ENCODE measurements around the gene CRLF1. TPM values are rescaled to one million over a fixed set of nuclear protein-coding genes. Genes with fewer than 3 reads are reported as not detected.
"Not testable (repeated sequence)": the region's sequence is repeated elsewhere in the genome, so short reads cannot be mapped to it uniquely, and the experiment has no call there.

Gene CRLF1
- total RNA-seq, 1 donor from 2014 or later = 6.0 TPM

DNA sequence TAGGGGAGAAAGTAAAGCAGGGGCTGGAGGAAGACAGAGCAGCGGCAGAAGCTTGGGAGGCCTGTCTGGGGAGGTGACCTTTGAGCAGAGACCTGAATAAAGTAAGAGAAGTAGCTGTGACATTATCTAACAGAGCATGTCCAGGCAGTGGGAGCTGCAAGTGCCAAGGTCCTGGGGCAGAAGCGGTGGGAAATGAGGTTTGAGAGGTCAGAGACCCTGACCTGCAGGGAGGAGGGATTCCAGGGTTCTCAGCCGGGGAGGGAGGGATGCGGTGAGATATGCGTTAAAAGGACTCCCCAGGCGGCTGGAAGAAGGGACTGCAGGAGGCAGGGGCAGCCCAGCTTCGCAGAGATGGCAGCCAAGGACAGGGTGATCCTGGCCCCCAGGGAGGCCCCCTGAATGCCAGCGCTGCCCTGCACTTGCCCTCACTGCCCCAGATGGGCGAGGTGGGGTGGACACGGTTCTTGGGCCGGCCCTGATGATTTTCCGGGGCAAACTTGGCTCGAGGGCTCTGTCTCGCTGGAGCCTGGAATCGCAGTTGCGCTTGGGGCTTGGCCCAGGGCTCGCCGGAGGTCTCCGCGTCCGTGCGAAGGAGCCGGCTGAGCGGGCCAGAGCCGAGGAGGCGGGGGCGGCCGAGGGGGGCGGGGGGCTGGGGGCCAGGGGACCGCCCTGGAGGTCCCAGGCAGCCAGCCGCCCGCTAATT, 3.2 kb downstream of the CRLF1 start:
- H3K4me1 Mint-ChIP-seq (ENCODE audit: low read depth) = peaks cover 4% of the 10 kb centered on the region
- no peak overlapping the region for H3K4me3 Mint-ChIP-seq (ENCODE audit: low read depth)
- no peaks in the 10 kb centered on the region for H3K36me3 Mint-ChIP-seq (ENCODE audit: insufficient read depth)
- H3K27ac Mint-ChIP-seq = peak overlapping the region; percentile 4
- DNase-seq (ENCODE audit: low spot score, unreplicated experiment) = no peak
- no peaks in the 10 kb centered on the region for H3K9me3 Mint-ChIP-seq (ENCODE audit: low read depth)
- TF ChIP-seq, protein P1, sequence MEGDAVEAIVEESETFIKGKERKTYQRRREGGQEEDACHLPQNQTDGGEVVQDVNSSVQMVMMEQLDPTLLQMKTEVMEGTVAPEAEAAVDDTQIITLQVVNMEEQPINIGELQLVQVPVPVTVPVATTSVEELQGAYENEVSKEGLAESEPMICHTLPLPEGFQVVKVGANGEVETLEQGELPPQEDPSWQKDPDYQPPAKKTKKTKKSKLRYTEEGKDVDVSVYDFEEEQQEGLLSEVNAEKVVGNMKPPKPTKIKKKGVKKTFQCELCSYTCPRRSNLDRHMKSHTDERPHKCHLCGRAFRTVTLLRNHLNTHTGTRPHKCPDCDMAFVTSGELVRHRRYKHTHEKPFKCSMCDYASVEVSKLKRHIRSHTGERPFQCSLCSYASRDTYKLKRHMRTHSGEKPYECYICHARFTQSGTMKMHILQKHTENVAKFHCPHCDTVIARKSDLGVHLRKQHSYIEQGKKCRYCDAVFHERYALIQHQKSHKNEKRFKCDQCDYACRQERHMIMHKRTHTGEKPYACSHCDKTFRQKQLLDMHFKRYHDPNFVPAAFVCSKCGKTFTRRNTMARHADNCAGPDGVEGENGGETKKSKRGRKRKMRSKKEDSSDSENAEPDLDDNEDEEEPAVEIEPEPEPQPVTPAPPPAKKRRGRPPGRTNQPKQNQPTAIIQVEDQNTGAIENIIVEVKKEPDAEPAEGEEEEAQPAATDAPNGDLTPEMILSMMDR (IDR thresholded peaks at IDR 0.05; ENCODE audit: unreplicated experiment) = peak; percentile 35
- H3K27me3 Mint-ChIP-seq = peaks cover 68% of the 10 kb centered on the region

DNA sequence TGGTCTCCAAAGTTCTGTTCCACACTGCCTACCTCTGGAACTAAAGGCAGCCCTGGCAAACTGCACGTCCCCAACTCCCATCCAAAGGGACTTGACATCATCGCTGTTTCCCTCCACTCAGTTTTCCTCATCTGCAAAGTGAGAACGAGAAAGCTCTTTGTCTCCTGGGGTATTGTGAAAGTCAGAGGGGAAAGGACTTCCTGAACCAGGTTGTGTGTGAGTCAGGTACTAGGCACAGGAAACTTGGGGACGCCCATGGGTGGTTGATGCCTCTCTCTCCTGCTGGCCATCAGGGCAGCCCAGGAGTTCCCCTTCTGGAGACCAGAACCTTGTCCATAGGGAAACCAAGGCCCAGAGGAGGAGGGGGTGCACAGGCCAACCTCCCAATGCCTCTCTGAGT, 4.7 kb downstream of the CRLF1 start:
- TF ChIP-seq, protein P1 (IDR thresholded peaks at IDR 0.05; ENCODE audit: unreplicated experiment) = no peak
- DNase-seq (ENCODE audit: low spot score, unreplicated experiment) = no peak
- peaks cover 4% of the 10 kb centered on the region for H3K4me1 Mint-ChIP-seq (ENCODE audit: low read depth)
- no peaks in the 10 kb centered on the region for H3K36me3 Mint-ChIP-seq (ENCODE audit: insufficient read depth)
- peaks cover 61% of the 10 kb centered on the region for H3K27me3 Mint-ChIP-seq
- no peaks in the 10 kb centered on the region for H3K9me3 Mint-ChIP-seq (ENCODE audit: low read depth)
- no peak overlapping the region for H3K4me3 Mint-ChIP-seq (ENCODE audit: low read depth)
- no peak overlapping the region for H3K27ac Mint-ChIP-seq

DNA sequence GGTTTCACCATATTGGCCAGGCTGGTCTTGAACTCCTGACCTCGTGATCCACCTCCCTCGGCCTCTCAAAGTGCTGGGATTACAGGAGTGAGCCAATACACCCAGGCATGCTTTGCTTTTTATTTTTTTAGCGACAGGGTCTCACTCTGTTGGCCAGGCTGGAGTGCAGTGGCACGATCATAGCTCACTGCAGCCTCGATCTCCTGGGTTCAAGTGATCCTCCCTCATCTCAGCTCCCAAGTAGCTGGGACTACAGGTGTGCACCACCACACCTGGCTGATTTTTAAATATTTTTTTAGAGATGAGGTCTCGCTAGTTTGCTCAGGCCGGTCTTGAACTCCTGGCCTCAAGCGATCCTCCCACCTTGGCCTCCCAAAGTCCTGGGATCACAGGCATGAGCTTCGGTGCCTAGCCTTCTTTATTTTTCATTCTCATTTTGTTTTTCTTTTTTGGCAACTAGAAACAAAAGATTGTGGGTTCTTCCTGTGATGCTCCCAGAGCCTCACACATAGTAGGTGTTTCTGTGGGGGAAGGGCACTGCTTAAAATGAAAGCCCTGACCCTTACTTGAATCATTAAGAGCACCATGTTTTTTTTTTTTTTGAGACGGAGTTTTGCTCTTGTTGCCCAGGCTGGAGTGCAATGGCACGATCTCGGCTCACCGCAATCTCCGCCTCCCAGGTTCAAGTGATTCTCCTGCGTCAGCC, 5.8 kb downstream of the CRLF1 start:
- not testable (repeated sequence) for H3K4me3 Mint-ChIP-seq (ENCODE audit: low read depth); H3K36me3 Mint-ChIP-seq (ENCODE audit: insufficient read depth); DNase-seq (ENCODE audit: low spot score, unreplicated experiment); H3K27ac Mint-ChIP-seq; H3K4me1 Mint-ChIP-seq (ENCODE audit: low read depth); H3K9me3 Mint-ChIP-seq (ENCODE audit: low read depth)
- H3K27me3 Mint-ChIP-seq = peaks cover 69% of the 10 kb centered on the region

DNA sequence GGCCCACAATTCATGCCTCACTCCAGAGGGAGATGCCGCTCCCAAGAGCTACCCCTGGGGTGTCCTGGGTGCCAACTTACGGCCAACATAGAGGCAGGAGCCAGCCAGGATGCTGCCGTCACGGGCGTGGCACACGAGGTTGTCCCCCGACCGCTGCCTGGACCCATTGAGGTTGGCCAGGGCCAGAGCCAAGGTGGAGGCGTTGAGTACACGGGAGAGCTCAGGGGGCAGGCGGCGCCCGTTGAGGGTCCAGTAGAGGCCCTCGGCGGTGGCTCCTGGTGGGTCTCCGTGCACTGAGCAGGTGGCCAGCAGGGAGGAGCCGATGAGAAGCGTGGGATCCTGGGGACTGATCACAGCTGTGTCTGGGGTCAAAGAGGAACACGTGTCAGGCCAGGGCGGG, 7.1 kb downstream of the CRLF1 start:
- Mint-ChIP-seq H3K4me1 (ENCODE audit: low read depth) (peaks cover 7% of the 10 kb centered on the region), H3K4me3 (ENCODE audit: low read depth) (no peak overlapping the region), H3K36me3 (ENCODE audit: insufficient read depth) (no peaks in the 10 kb centered on the region), H3K9me3 (ENCODE audit: low read depth) (no peaks in the 10 kb centered on the region), H3K27me3 (peaks cover 66% of the 10 kb centered on the region), H3K27ac (no peak overlapping the region)
- TF ChIP-seq, protein P1 (IDR thresholded peaks at IDR 0.05; ENCODE audit: unreplicated experiment) = no peak
- no peak for DNase-seq (ENCODE audit: low spot score, unreplicated experiment)

DNA sequence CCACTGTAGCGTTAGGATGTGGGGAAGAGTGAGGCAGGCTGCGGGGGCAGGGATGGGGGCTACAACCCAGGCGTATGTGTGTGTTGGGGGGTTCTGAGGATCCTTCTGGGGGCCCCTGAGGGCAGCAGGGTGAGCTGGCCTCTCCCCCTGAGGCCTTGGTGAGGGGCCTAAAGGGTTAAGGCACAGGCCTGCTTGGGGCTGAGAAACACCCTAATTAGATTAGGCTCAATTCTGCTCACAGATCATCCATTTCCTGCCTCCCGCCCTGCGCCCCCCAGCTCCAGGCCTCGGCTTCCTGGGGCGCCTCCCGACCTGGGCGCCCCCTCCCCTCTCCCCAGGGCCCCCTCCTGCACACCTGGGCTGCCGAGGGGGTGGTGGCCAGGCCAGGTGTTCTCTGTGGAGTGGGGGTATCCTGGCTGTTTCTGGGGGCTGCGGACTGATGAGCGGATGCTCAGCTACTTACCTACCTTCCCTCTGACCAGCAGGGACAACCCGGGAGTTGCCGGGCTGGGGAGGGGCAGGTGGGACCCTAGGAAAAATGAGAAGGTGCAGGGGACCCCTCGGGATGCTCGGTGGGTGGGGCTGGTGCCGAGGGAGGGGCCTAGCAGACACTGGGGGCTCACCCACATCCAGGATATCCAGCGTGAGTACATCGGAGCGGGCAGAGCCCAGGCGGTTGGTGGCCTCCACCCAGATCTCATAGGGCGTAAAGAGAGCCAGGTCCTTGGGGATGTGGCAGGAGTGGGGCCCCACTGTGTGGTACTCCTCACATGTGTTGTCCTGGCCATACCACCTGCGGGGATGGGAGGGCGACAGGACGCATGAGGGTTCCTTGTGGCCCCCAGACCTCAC, 8.6 kb downstream of the CRLF1 start:
- peak overlapping the region; percentile 52 for H3K27ac Mint-ChIP-seq
- H3K27me3 Mint-ChIP-seq = peaks cover 63% of the 10 kb centered on the region
- no peaks in the 10 kb centered on the region for H3K36me3 Mint-ChIP-seq (ENCODE audit: insufficient read depth)
- no peak for DNase-seq (ENCODE audit: low spot score, unreplicated experiment)
- H3K4me1 Mint-ChIP-seq (ENCODE audit: low read depth) = peaks cover 8% of the 10 kb centered on the region
- no peak overlapping the region for H3K4me3 Mint-ChIP-seq (ENCODE audit: low read depth)
- H3K9me3 Mint-ChIP-seq (ENCODE audit: low read depth) = no peaks in the 10 kb centered on the region
- TF ChIP-seq, protein P1 (IDR thresholded peaks at IDR 0.05; ENCODE audit: unreplicated experiment) = no peak
